ENCODE measurements around the gene NCF4.

The NCF4 gene

DNA sequence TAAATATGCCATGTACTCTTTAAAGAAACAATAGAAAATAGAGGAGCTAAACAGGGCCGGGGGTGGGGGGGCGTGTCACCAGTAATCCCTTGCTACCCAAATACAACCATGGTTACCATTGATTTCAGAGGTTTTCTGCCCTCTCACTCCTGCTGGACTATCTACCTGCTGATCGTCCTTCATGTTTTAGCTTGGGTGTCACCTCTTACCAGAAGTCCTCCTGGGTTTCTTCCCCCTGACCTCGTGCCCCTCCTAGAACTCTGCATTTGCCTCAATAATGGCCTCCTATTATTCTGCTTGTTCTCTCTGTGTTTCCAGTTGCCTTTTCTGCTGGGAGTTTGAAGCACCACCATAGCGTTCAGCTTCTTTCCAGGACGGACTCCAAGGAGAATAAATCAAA is 34.5 kb upstream of the NCF4 start:
- Histone ChIP-seq H4K12ac (ENCODE audit: low read depth, low read length) (no peak overlapping the region), H3K79me2 (ENCODE audit: control insufficient read depth, insufficient read depth, low read length, poor library complexity) (no peaks in the 10 kb centered on the region), H3K18ac (ENCODE audit: low read length) (no peak overlapping the region), H3K4ac (ENCODE audit: low read depth, low read length) (no peak overlapping the region), H3K27ac (ENCODE audit: low read depth, low read length) (no peak overlapping the region), H3K14ac (ENCODE audit: low read length) (no peak overlapping the region), H3K4me3 (ENCODE audit: low read depth, low read length) (no peak overlapping the region), H3K4me2 (ENCODE audit: low read length) (no peak overlapping the region), H3K23ac (ENCODE audit: low read length) (no peak overlapping the region), H2BK5ac (ENCODE audit: low read depth, low read length, poor library complexity) (no peak overlapping the region), H3K79me1 (ENCODE audit: low read length) (no peaks in the 10 kb centered on the region), H2AFZ (ENCODE audit: insufficient read depth, low read length, poor library complexity) (no peak overlapping the region), H3K9ac (ENCODE audit: low read length) (no peak overlapping the region), H3K9me3 (ENCODE audit: insufficient read depth, low read depth, low read length) (peaks cover 4% of the 10 kb centered on the region), H3K27me3 (ENCODE audit: insufficient read depth, low read length) (no peaks in the 10 kb centered on the region), H3K4me1 (ENCODE audit: control insufficient read depth in 1 of 2, insufficient read depth in 2 of 2, low read length in 2 of 2) (no peaks in the 10 kb centered on the region), H4K8ac (ENCODE audit: low read depth, low read length) (no peak overlapping the region), H2BK12ac (ENCODE audit: low read length) (no peak overlapping the region), H3K36me3 (ENCODE audit: control insufficient read depth in 1 of 2, insufficient read depth in 2 of 2, low read length in 2 of 2) (no peaks in the 10 kb centered on the region), H4K91ac (ENCODE audit: low read depth, low read length) (no peak overlapping the region), H2BK120ac (ENCODE audit: insufficient read depth, low read length, poor library complexity) (no peak overlapping the region), H2AK5ac (ENCODE audit: low read length) (no peak overlapping the region)
- no peak for DNase-seq
- WGBS (ENCODE audit: extremely low coverage, insufficient coverage, insufficient read length) = no CpG with 5 or more reads among the region's 6 CpGs

- Histone ChIP-seq H4K8ac (ENCODE audit: low read depth, low read length) (no peak overlapping the region), H3K9me3 (ENCODE audit: insufficient read depth, low read depth, low read length) (peaks cover 4% of the 10 kb centered on the region), H3K4me1 (ENCODE audit: control insufficient read depth in 1 of 2, insufficient read depth in 2 of 2, low read length in 2 of 2) (no peaks in the 10 kb centered on the region)
Observed at GRCh38 chr22:36828815-36829214, 32.0 kb upstream of the NCF4 start.

GRCh38 chr22:36829370-36830002 is 31.3 kb upstream of the NCF4 start:
- no peaks in the 10 kb centered on the region for H3K36me3 ChIP-seq (ENCODE audit: control insufficient read depth in 1 of 2, insufficient read depth in 2 of 2, low read length in 2 of 2)
- H2AFZ ChIP-seq (ENCODE audit: insufficient read depth, low read length, poor library complexity) = no peak overlapping the region
- H4K8ac ChIP-seq (ENCODE audit: low read depth, low read length) = no peak overlapping the region
- no peak overlapping the region for H3K9ac ChIP-seq (ENCODE audit: low read length)
- H3K79me2 ChIP-seq (ENCODE audit: control insufficient read depth, insufficient read depth, low read length, poor library complexity) = no peaks in the 10 kb centered on the region
- DNase-seq = no peak
- no peaks in the 10 kb centered on the region for H3K79me1 ChIP-seq (ENCODE audit: low read length)
- no peak overlapping the region for H3K4me3 ChIP-seq (ENCODE audit: low read depth, low read length)
- no peak overlapping the region for H3K27ac ChIP-seq (ENCODE audit: low read depth, low read length)
- no peak overlapping the region for H3K14ac ChIP-seq (ENCODE audit: low read length)
- H2AK5ac ChIP-seq (ENCODE audit: low read length) = no peak overlapping the region
- H4K12ac ChIP-seq (ENCODE audit: low read depth, low read length) = no peak overlapping the region
- no peak overlapping the region for H2BK5ac ChIP-seq (ENCODE audit: low read depth, low read length, poor library complexity)
- no peak overlapping the region for H2BK120ac ChIP-seq (ENCODE audit: insufficient read depth, low read length, poor library complexity)
- no peak overlapping the region for H3K23ac ChIP-seq (ENCODE audit: low read length)
- H3K4me1 ChIP-seq (ENCODE audit: control insufficient read depth in 1 of 2, insufficient read depth in 2 of 2, low read length in 2 of 2) = no peaks in the 10 kb centered on the region
- H4K91ac ChIP-seq (ENCODE audit: low read depth, low read length) = no peak overlapping the region
- no CpG with 5 or more reads among the region's 5 CpGs for WGBS (ENCODE audit: extremely low coverage, insufficient coverage, insufficient read length)
- no peak overlapping the region for H3K18ac ChIP-seq (ENCODE audit: low read length)
- no peak overlapping the region for H3K4me2 ChIP-seq (ENCODE audit: low read length)
- peaks cover 3% of the 10 kb centered on the region for H3K9me3 ChIP-seq (ENCODE audit: insufficient read depth, low read depth, low read length)
- no peak overlapping the region for H3K4ac ChIP-seq (ENCODE audit: low read depth, low read length)
- no peak overlapping the region for H2BK12ac ChIP-seq (ENCODE audit: low read length)
- no peaks in the 10 kb centered on the region for H3K27me3 ChIP-seq (ENCODE audit: insufficient read depth, low read length)

More at GRCh38 chr22:36828815-36829214, 32.0 kb upstream of the NCF4 start:
- no CpG with 5 or more reads among the region's 3 CpGs for WGBS (ENCODE audit: extremely low coverage, insufficient coverage, insufficient read length)
- no peak overlapping the region for H3K23ac ChIP-seq (ENCODE audit: low read length)
- no peak overlapping the region for H4K91ac ChIP-seq (ENCODE audit: low read depth, low read length)
- H3K4me2 ChIP-seq (ENCODE audit: low read length) = no peak overlapping the region
- H3K27ac ChIP-seq (ENCODE audit: low read depth, low read length) = no peak overlapping the region
- H3K36me3 ChIP-seq (ENCODE audit: control insufficient read depth in 1 of 2, insufficient read depth in 2 of 2, low read length in 2 of 2) = no peaks in the 10 kb centered on the region
- peak in 1 of 2 donors; percentile 3 for DNase-seq
- H2BK120ac ChIP-seq (ENCODE audit: insufficient read depth, low read length, poor library complexity) = no peak overlapping the region
- no peaks in the 10 kb centered on the region for H3K27me3 ChIP-seq (ENCODE audit: insufficient read depth, low read length)
- no peak overlapping the region for H3K9ac ChIP-seq (ENCODE audit: low read length)
- no peak overlapping the region for H4K12ac ChIP-seq (ENCODE audit: low read depth, low read length)
- H3K79me1 ChIP-seq (ENCODE audit: low read length) = no peaks in the 10 kb centered on the region
- no peak overlapping the region for H2AK5ac ChIP-seq (ENCODE audit: low read length)
- no peak overlapping the region for H2BK5ac ChIP-seq (ENCODE audit: low read depth, low read length, poor library complexity)
- no peak overlapping the region for H2BK12ac ChIP-seq (ENCODE audit: low read length)
- no peak overlapping the region for H3K18ac ChIP-seq (ENCODE audit: low read length)
- no peak overlapping the region for H3K14ac ChIP-seq (ENCODE audit: low read length)
- H2AFZ ChIP-seq (ENCODE audit: insufficient read depth, low read length, poor library complexity) = no peak overlapping the region
- H3K4ac ChIP-seq (ENCODE audit: low read depth, low read length) = no peak overlapping the region
- no peak overlapping the region for H3K4me3 ChIP-seq (ENCODE audit: low read depth, low read length)
- H3K79me2 ChIP-seq (ENCODE audit: control insufficient read depth, insufficient read depth, low read length, poor library complexity) = no peaks in the 10 kb centered on the region

GRCh38 chr22:36830601-36831000 is 30.2 kb upstream of the NCF4 start:
- Histone ChIP-seq H3K36me3 (ENCODE audit: control insufficient read depth in 1 of 2, insufficient read depth in 2 of 2, low read length in 2 of 2) (no peaks in the 10 kb centered on the region), H3K4me1 (ENCODE audit: control insufficient read depth in 1 of 2, insufficient read depth in 2 of 2, low read length in 2 of 2) (no peaks in the 10 kb centered on the region), H3K79me1 (ENCODE audit: low read length) (no peaks in the 10 kb centered on the region), H3K27me3 (ENCODE audit: insufficient read depth, low read length) (no peaks in the 10 kb centered on the region), H3K4ac (ENCODE audit: low read depth, low read length) (no peak overlapping the region), H2AK5ac (ENCODE audit: low read length) (no peak overlapping the region), H4K91ac (ENCODE audit: low read depth, low read length) (no peak overlapping the region), H3K79me2 (ENCODE audit: control insufficient read depth, insufficient read depth, low read length, poor library complexity) (no peaks in the 10 kb centered on the region), H4K12ac (ENCODE audit: low read depth, low read length) (no peak overlapping the region), H2BK120ac (ENCODE audit: insufficient read depth, low read length, poor library complexity) (no peak overlapping the region), H3K14ac (ENCODE audit: low read length) (no peak overlapping the region), H3K18ac (ENCODE audit: low read length) (no peak overlapping the region), H2AFZ (ENCODE audit: insufficient read depth, low read length, poor library complexity) (no peak overlapping the region), H3K9ac (ENCODE audit: low read length) (no peak overlapping the region), H3K23ac (ENCODE audit: low read length) (no peak overlapping the region), H3K27ac (ENCODE audit: low read depth, low read length) (no peak overlapping the region), H2BK5ac (ENCODE audit: low read depth, low read length, poor library complexity) (no peak overlapping the region), H3K9me3 (ENCODE audit: insufficient read depth, low read depth, low read length) (peaks cover 1% of the 10 kb centered on the region), H2BK12ac (ENCODE audit: low read length) (no peak overlapping the region), H3K4me3 (ENCODE audit: low read depth, low read length) (no peak overlapping the region), H4K8ac (ENCODE audit: low read depth, low read length) (no peak overlapping the region), H3K4me2 (ENCODE audit: low read length) (no peak overlapping the region)
- WGBS (ENCODE audit: extremely low coverage, insufficient coverage, insufficient read length) = no CpG with 5 or more reads among the region's 2 CpGs
- no peak for DNase-seq
